GM12891 (cell line): ENCODE data around the gene FGF6.

Experiments
- DNase-seq: peaks from one replicate; pipeline ENCODE4 v3.0.0; 2011; ENCODE audit warnings: low spot score; ENCODE audit not compliant: insufficient read length
- FAIRE-seq: peaks from 2 replicates; lab custom pipeline; 2011; peaks lifted over from hg19 to GRCh38; lab: Jason Lieb, UNC
- PAX5 ChIP-seq: IDR thresholded peaks from 2 replicates; pipeline ENCODE4 v1.6.1; 2011; ENCODE audit warnings: low read length, moderate library complexity, mild to moderate bottlenecking; ENCODE audit not compliant: insufficient read depth, severe bottlenecking
- POLR2A ChIP-seq: IDR thresholded peaks from 2 replicates; pipeline ENCODE4 v1.6.1; 2011; ENCODE audit warnings: low read depth, low read length, control low read depth
- POLR2AphosphoS5 ChIP-seq: IDR thresholded peaks from 2 replicates; pipeline ENCODE4 v1.6.1; 2011; ENCODE audit warnings: low read depth, low read length, control low read depth
- POU2F2 ChIP-seq: IDR thresholded peaks from 2 replicates; pipeline ENCODE4 v1.6.1; 2011; ENCODE audit warnings: low read depth, mild to moderate bottlenecking, control low read depth, low read length, moderate library complexity
- SPI1 ChIP-seq: IDR thresholded peaks from 2 replicates; pipeline ENCODE4 v1.6.1; 2011; ENCODE audit warnings: low read depth, low read length, control low read depth
- TAF1 ChIP-seq: IDR thresholded peaks from 2 replicates; pipeline ENCODE4 v1.6.1; 2011; ENCODE audit warnings: low read depth, low read length, control low read depth

The FGF6 gene

DNA sequence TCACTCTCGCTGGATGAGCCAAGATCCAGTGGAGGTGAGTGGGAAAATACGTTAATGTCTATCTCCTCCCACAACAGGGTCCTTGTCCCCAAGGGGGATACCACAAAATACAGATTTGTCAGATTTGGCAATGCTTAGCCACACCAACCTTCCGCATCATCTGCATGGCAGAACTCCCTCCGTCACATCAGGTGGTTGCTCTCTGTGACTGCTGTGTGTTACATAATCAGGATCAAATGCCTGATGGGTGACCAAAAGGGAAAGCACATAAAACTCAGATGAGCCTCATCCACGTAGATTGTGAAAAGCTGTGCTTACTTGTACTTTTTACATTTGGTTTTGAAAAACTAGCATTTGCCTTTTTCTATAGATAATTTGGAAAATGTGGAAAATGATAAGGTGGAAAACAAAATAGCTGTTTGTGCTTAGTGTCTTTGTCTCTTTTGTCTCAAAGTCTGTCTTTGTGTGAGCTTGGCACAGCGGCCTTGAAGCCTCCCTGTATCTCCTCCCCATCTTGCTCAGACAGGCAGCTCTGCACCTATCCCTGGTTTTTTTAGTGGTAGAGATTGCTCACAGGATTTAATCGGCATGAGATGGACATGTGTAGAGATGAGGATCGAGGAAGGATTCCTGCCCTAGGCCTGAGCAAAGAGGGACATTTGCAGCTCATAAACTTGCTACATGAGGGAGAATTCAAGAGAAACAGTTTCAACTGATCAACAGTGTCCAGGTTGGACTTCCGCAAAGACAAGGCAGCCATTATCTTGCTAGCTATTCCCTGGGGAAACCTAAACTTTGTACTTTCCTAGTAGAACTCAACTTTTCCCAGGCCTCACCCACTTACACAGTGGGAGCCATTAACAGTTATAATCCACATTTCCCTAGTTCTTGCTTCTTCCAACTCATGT is 3.6 kb upstream of the FGF6 start:
- TF ChIP-seq PAX5 (no peak), POLR2AphosphoS5 (no peak), POU2F2 (no peak), TAF1 (no peak), POLR2A (no peak), SPI1 (no peak)
- FAIRE-seq (no peak), DNase-seq (no peak)

DNA sequence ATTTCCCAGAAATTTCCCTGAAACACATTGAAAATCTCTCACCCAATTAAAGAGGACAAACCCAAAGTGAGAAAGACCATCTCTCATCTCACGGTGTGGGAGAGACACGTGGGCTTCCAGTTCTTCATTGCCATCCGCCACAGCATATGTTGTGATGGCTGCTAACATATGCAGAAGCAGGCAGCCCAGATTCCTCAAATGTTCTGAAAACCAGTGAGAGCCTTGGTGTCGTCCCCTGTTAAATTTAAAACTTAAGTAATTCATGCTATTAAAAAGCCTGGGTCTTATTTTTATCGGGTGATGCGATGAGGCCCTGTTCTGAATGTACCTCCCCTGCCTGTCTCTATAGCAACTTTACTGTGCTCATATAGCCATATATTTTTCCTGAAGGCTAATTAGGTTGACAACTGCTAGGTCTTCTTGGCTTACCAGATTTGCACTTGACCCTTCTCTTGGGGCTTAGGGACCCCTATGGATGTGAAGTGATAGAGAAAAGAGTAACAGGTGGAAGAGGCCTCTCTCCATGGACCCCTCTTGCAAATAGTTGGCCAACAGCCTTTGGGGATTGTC is 2.8 kb upstream of the FGF6 start:
- TF ChIP-seq PAX5 = no peak
- TF ChIP-seq POLR2AphosphoS5 = no peak
- TF ChIP-seq POLR2A = no peak
- TF ChIP-seq POU2F2 = no peak
- FAIRE-seq = no peak
- DNase-seq = no peak

DNA sequence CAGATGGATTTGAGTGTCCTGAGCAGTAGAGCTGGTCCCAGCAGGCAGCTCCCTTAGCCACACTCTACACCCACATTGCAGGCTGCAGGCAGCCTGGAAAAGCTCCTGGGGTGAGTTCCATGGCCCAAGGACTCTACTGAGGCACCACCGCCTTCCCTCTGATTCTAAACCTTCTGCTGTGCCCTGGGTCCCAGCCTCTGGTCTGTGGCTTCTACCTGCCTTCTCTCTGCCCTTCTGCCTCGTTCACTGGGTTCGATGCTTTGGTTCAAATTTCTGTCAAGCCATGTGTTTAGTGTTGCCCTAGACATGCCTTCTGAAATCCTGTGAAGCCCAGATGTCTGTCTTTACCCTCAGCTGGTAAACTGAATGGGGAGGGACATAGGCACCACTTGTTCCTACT is 1.5 kb upstream of the FGF6 start:
- DNase-seq (no peak), FAIRE-seq (no peak)
- TF ChIP-seq TAF1 = no peak

DNA sequence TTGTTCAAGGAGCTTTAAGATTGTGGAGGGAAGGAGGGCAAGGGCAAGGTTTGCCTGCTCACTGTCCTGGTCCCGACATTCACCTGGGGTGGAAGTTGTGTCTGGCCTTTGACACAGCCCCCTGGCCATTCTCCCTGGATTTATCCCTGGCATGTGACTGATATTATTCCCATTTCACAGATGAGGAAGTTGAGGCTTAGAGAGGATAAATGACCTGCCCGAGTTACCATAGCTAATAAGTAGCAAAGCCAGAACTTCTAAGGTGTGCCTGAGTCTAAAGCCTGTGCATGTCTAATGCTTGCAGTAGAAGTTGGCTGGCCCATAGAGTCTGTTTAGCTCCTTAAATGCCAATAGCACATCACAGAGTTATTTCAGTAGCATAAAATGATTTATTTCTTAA is 720 bp upstream of the FGF6 start:
- DNase-seq (no peak), FAIRE-seq (no peak)
- TF ChIP-seq POLR2A (no peak), POLR2AphosphoS5 (no peak), PAX5 (no peak), POU2F2 (no peak), TAF1 (no peak), SPI1 (no peak)

DNA sequence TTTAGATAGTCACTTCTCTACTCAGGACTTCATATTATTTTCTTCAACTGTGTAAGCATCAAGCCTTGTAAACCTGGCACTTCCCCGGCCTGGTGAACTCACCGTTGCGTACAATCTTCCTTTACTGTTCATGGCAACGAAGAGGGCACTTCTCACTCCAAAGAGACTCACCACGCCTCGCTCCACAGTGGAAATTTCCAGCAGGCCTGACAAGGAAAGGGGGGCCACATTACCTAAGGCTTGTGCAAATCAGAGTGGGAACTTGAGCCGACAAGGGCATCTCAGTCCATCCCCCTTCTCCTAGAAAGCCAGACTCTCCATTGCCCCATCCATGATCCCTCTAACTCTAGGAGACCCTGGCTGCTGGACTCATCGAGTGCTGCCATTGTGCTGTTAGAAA is 1.6 kb downstream of the FGF6 start:
- TF ChIP-seq TAF1 = no peak
- TF ChIP-seq SPI1 = no peak
- no peak for TF ChIP-seq PAX5
- TF ChIP-seq POU2F2 = no peak
- no peak for TF ChIP-seq POLR2A
- no peak for TF ChIP-seq POLR2AphosphoS5
- no peak for DNase-seq
- FAIRE-seq = no peak

DNA sequence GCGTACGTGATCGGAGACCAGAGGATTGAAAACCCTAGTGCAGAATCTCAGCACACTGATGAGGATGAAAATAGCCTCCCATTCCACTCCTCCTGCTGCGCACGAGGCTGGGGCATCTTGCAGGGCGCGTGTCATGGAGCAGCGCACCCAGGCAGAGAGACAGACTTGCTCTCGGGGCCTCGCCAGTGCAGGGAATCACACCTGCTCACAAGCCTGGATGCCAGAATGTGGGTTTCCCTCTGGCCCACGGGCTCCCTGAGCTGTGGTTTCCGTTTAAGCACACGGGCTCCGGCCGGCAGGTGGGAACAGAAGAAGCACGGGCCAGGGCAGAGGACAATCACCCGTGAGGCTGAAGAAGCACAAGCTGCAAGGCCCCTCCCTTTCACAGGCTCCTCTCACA is 2.0 kb downstream of the FGF6 start:
- DNase-seq (no peak), FAIRE-seq (no peak)
- TF ChIP-seq TAF1 = no peak
- TF ChIP-seq SPI1 = no peak
- TF ChIP-seq PAX5 = no peak
- no peak for TF ChIP-seq POU2F2
- no peak for TF ChIP-seq POLR2AphosphoS5
- TF ChIP-seq POLR2A = no peak

DNA sequence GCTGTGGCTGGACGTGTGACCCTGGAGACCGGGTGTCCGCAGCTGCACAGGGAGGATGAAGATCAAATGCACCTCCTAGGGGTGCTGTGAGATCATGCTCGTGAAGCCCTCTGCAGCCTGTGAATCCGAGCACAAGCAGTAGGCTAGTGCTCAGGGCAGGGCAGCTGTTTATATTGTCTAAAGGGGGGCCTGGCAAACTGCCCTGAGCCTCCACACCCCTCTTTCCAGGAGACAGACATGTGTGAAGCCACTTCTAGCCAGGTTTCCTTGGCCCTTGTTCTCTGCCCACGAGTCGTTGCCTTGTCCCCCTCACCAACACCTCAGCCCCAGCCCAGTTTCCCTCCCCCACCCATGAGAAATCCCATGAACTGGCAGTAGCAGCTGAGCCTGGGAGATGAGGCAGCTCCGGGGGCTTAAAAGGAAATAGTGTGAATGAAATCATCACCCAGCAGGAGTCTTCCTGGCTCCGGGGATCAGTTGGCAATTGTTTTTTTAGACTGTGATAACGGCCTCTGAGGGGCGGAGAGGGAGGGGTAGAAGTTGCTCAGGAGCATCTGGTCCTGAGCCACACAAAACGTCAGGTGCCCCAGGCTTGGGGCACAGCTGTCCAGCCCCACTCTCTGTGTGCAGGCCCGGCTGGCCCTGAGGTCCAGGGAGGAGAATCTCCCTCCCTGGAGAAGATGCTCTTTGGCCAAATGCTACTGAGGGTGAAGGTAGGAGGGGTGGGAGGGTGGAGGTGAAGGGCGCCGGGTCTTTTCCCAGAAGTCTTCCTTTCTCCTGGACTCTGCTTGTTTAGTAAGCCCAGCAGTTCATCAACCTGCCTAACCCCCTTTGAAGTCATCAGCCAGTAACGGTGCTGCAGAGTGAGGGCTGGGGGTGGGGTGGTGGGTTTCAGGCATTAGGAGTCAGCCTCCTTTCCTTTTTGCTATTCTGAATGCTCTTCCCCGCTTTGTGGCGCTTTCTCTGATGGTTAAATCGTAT is 4.0 kb downstream of the FGF6 start:
- no peak for TF ChIP-seq POLR2A
- no peak for TF ChIP-seq POU2F2
- no peak for TF ChIP-seq PAX5
- TF ChIP-seq SPI1 = no peak
- TF ChIP-seq TAF1 = no peak
- TF ChIP-seq POLR2AphosphoS5 = no peak
- DNase-seq = no peak
- FAIRE-seq = no peak

DNA sequence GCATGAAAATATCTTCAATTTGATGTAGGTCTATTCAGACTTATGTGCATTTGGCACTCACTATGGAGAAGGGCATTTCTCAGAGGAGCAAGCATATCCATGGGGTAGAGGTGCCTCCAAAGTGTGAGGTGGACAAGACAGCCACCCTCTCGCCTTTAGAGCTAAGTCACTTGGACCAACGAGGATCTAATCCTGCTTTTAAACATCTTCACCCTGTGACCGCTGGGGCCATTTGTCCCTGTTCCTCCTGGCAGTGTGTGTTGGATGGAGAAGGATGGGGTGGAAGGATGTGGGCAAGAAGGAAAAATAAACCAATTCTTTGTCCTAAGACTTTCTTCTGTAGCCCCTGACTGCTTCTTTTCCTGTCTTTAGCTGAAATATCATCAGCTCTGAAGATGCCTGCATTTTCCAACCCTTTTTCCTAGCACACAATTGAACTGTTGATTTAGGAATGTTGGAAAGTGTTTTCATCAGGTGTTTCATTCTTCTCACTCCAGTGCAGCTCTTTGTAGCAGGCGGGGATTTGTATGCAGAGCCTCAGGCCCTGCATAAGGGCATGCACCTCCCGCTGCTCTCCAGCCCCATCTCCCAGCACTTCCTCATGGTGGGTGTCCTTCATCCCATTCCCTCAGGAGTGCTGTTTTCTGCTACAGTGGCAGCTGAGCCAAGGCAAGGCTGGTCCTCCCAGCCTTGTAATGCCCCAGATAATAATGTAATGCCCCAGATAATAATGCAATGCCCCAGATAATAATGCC is 5.3 kb downstream of the FGF6 start:
- TF ChIP-seq TAF1 = no peak
- no peak for TF ChIP-seq SPI1
- TF ChIP-seq PAX5 = no peak
- TF ChIP-seq POLR2A = no peak
- TF ChIP-seq POLR2AphosphoS5 = no peak
- TF ChIP-seq POU2F2 = no peak
- FAIRE-seq (no peak), DNase-seq (no peak)
